H4 (cell line): ENCODE measurements around the gene HDAC9. TPM values are rescaled to one million over a fixed set of nuclear protein-coding genes. Genes with fewer than 3 reads are reported as not detected.
"Not testable (repeated sequence)": the region's sequence is repeated elsewhere in the genome, so short reads cannot be mapped to it uniquely, and the experiment has no call there.

Source experiments
- DNase-seq: peaks from one replicate; pipeline ENCODE4 v3.0.0-alpha.2; 2015; ENCODE audit warnings: low spot score
- total RNA-seq: library from RNA; depleted of rRNA; stranded (reverse); fragments of >200 nt; shearing (Covaris generic); gene quantifications from 2 replicates; pipeline ENCODE4 v1.2.3, GENCODE V29; 2014

Gene HDAC9
- total RNA-seq, 1 experiment from 2014 or later = 22.5 TPM

DNA sequence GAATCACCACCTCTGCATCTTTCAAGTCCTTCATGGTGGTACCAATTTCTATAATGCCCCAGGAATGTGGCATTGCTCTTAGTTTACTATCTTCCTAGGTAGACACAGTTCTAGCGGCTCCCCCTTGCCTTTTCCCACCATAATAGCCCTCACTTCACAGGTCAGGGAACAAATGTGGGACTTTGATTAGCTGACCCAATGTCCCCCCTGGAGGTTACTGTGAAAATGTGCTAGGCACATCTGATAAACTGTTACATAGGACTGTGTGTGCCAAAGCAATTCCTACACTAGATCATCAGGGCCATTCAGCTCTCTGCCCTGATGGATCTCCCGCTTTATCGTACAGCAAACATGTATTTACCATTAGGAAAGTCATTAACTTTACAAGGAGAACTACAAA lies 527.9 kb downstream of the HDAC9 start:
- DNase-seq = no peak

DNA sequence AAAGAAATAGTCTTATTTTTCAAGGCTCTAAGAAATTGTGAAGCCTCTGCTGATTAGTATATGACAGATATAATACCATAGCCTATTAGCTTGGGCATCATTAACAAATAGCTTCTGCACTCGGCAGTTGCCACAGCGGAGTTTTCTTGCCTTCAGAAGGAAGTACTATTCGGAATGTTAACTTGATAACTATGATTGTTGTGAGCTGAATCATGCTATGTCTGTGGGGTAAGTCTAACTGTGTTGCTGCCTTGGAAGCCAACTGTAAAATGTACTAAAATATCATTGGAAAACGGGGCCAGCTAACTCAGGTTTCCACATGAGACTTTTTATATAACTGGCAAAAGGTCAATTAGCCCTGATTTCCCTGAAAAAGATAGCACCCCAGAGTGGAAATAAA lies 528.7 kb downstream of the HDAC9 start:
- DNase-seq = no peak

DNA sequence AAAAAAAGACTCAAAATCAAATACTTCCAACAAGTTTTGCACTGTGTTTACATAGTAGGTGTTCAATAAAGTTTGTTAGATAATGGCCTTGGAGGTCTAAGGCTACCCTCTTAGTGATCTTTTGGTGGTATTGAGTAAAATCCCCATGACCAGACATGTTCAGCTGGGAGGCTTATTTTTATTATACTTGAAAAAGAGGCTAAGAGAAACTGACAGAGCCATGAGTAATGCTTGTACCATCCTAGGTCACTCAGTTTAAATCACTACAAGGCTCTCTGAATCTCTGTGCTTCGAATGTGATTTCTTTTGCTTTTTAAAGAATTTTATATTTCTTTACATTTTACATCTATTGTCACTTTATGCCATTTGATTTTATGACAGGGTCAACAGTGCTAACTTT lies 531.3 kb downstream of the HDAC9 start:
- no peak for DNase-seq

DNA sequence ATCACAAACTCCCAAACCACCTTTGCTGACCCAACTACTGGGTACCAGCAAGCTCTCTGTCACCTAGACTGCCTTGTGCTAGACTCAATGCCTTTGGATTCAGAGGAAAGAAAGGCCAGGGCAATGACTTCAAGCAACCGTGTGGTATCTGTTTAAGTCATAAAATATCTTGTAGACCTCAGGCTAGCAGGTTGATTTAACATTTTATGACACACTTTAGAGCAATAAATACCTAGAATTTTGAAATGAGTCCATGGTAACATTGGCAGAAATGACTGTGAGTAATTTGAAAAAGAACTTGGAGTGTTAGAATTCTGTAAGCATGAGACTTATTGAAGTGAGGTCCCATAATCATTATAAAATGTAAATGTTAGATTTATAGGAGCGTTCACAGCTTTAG lies 534.7 kb downstream of the HDAC9 start:
- no peak for DNase-seq

DNA sequence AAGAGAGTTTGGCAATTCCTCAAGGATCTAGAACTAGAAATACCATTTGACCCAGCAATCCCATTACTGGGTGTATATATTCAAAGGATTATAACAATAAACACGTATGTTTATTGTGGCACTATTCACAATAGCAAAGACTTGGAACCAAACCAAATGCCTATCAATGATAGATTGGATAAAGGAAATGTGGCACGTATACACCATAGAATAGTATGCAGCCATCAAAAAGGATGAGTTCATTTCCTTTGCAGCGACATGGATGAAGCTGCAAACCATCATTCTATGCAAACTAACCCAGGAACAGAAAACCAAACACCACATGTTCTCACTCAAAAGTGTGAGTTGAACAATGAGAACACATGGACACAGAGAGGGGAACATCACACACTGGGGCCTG lies 537.4 kb downstream of the HDAC9 start:
- not testable (repeated sequence) for DNase-seq

DNA sequence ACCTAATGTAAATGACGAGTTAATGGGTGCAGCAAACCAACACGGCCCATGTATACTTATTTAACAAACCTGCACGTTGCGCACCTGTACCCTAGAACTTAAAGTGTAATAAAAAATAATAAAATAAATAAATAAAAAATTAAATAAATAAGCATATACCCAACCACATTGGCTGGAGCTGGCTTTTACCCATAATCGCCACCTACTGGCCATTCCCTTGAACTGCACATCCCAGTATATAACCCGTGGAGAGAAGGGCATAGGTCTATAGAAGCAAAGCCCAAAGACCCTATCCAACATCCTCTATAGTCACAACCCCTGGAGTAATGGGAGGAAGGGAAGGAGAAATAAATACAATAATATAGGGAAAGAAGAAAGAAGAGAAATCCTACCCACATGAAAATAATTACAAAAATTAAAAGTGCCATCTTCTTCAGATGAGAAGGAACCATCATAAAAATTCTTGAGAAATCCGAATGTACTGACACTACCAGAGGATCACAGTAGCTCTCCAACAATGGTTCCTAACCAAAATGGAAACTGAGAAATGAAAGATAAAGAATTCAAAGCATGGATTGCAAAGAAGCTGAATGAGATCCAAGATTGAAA lies 556.3 kb downstream of the HDAC9 start:
- peak; percentile 61 for DNase-seq
